GM21360 (cell line): ENCODE measurements around the gene SPATA25.

Experiments used
- ATAC-seq: cut with Tn5 transposase; IDR thresholded peaks from one replicate; pipeline ENCODE4 v1.9.1; 2021; ENCODE audit warnings: mild to moderate bottlenecking, moderate library complexity; ENCODE audit not compliant: unreplicated experiment

The SPATA25 gene

DNA sequence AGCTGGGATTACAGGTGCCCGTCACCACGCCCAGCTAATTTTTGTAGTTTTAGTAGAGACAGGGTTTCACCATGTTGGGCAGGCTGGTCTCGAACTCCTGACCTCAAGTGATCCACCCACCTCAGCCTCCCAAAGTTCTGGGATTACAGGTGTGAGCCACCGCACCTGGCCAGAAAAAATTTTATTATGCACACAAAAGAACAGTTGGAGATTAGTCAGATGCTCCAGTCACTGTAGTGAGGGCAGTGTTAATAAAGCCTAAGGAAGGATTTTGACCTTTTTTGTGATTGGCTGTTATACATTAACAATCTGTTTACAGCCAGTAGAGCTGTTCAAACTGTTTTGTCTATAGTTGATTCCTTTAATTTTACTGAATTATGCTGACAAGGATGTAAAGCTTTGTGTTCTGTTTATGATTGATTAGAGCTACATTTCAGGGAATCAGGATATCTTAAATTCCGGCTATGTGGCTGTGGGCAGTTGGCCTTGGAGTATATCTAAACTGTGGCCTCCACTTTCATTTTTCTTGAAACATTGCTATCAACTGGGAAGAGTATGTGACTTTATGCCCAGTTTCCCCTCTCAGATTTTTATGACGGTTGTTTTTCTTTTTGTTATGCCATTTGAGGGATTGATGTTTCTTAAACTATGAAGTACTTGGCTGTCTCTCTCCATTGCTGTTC is 20.1 kb downstream of the SPATA25 start:
- ATAC-seq, result no peak

DNA sequence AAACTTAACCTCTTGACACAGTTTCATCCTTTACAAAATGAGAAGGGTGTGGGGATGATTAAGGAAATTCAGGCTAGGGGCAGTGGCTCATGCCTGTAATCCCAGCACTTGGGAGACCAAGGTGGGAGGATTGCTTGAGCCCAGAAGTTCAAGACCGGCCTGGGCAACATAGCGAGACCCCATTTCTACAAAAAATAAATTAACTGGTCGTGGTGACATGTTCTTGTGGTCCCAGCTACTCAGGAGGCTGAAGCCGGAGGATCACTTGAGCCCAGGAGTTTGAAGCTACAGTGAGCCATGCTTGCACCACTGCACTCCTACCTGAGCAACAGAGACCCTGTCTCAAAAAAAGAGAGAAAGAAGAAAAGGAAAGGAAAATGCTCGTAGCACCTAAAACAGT is 21.0 kb downstream of the SPATA25 start:
- no peak for ATAC-seq

DNA sequence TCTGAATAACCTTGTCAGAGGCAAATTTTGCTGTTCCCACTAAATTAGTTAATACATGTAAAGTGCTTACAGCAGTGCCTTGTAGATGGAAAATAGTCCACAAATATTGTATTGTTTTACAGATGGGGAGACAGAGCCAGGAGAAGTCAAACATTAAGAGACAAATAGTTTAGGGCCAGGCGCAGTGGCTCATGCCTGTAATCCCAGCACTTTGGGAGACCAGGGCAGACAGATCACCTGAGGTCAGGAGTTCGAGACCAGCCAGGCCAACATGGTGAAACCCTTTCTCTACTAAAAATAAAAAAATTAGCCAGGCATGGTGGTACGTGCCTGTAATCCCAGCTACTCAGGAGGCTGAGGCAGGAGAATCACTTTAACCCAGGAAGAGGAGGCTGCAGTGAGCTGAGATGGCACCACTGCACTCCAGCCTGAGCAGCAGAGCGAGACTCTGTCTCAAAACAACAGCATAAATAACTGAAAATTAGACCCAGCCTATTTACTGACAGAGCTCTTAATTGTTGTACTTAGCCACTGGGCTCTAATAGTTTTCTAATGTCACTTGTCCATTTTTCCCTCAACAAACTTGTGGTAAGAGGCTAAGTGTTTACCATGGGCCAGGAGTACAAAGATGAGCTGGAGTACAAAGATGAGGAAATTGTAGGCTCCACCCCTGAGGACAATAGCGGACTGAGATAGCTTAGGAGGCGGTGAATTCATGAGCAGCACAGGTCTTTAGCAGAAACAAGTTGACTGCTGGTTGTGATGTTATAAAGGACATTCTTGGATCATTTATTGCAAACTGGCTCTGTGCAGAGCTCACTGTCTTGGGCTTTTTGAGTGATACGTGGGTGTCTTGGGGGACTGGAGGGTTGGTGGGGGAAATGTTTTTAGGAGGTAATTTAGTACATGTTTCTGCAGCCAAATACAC is 23.6 kb downstream of the SPATA25 start:
- no peak for ATAC-seq

DNA sequence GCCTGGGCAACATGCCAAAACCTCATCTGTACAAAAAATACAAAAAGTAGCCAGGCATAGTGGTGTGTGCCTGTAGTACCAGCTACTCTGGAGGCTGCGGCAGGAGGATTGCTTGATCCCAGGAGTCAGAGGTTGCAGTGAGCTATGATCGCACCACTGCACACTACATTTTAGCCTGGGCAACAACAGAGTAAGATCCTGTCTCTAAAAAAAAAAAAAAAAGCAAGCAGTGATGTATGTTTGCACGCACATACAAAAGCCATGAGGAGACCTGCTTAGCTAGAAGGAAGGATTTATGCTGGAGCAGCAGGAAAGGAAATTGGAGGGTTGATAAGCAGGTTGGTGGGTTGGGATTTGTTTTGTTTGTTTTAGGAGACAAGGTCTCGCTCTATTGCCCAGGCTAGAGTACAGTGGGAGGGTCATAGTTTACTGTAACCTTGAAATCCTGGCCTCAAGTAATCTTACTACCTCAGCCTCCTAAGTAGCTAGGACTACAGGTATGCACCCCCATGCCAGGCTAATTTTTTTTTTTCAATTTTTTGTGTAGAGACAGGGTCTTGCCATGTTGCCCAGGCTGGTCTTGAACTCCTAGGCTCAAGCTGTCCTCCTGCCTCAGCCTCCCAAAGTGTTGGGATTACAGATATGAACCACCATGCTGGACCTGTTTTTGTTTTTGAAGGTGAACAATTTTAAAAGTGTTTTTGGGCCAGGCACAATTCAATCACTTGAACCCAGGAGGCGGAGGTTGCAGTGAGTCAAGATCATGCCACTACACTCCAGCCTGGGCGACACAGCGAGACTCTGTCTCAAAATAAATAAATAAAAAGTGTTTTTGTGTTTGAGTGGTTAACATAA is 26.0 kb downstream of the SPATA25 start:
- no peak for ATAC-seq

DNA sequence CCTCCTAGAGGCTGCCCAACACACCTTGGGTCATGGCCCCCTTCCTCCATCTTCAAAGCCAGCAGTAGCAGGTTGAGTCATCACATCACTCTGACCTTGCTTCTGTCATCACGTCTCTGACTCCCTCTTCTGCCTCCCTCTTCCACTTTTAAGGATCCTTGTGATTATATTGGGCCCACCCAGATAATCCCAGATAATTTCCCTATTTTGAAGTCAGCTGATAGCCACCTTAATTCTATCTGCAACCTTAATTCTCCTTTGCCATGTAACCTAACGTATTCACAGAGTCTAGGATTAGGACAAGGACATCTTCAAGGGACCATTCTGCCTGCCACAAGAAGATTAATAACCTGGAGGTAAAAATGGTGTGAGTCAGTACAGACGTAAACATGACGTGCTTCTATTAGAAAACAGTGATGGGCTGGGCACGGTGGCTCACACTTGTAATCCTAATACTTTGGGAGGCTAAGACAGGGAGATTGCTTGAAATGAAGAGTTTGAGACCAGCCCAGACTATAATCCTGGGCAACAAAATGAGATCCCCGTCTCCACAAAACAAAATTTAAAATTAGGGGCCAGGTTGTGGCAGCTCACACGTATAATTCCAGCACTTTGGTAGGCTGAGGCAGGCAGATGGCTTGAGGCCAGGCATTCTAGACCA is 26.7 kb downstream of the SPATA25 start:
- no peak for ATAC-seq

DNA sequence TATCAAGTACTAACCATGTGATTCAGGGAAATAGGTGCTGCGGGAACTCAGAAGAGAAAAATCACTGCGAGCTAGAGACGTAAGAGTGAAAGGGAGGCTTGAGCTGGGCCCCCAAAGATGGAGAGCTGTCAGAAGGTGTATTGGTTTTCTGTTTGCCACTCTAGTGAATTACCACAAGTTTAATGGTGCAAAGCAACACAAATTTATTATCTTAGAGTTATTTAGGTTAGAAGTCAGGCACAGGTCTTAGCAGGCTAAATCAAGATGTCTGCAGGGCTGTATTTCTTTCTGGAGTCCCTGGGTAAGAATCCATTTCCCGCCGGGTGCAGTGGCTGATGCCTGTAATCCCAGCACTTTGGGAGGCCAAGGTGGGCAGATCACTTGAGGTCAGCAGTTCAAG is 27.5 kb downstream of the SPATA25 start:
- no peak for ATAC-seq

DNA sequence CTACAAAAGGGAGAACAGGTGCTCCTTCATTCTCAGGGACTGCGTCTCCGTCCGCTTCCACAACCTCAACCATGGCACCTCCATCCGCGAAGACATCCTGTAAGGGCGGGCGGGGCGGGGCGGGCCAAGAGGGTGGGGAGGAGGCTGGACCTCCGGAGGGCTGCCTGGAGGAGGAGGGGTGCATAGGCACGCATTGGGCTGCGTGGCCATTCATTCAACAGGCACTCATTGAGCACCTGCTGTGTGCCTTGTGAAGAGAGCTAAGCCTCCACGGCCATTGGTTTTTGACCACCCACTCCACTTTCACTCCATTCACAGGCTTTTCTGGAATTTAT is 29.6 kb downstream of the SPATA25 start:
- peak; percentile 15 for ATAC-seq

DNA sequence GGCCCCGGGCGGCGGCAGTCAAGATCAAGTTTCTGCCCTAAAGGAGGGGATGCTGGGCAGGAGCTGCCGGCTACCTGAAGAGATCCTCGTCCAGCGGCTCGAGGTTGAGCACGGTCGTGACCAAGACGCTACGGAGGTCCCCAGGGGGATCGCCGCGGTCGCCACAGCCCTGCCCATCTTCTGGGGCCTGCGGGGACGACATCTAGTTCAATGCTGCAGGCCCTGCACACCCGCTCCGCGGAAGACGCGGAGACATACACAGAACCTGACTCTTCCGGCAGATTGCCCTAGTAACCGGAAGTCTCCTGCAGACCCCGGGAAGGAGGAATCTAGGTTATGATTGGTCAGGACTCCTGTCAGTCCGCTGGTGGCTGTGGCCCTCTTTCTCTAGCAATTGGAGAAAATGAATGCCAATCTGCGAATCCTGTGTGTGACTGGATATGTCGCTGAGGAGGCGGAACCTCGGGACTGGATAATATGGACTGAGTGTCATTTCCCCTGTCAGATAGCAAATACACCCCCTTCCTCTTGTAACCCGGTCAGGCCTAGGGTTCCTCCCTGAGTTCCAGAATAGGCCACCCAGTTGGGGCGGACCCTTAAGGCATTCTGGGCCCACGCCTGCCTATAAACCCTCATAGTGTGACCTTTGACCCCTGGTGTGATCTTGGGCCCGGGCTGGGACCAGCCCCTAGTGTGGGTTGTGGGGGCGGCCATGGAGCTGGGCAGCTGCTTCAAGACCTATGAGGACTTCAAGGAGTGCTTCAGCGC is 30.1 kb downstream of the SPATA25 start, which contains the start of the genes ACOT8 and ZSWIM3:
ACOT8 (minus strand) TSS at position 279 of the 768 bp plus-strand sequence; CDS start at position 202, 77 bp downstream.
ZSWIM3 (plus strand) TSS at position 501 of the 768 bp plus-strand sequence; CDS start at position 713, 212 bp downstream.
- ATAC-seq, result peak; percentile 94

DNA sequence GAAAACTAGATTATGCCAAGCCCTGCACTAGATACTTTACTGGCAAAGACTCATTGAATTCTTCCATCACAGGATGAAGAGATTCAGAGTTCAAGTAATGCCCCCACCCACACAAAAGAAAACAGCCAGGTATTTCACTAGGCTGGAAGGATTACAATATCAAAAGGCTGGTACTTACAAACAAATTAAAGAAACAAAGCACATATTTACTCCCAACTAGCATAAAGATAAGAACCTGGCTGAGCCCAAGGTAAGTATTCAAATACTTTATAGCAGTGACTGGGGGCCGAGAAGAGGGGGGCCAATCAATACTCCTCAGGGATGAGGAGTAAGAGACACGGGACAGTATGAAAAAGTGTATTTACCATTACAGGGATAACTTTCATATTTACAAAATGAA is 33.9 kb downstream of the SPATA25 start:
- no peak for ATAC-seq

DNA sequence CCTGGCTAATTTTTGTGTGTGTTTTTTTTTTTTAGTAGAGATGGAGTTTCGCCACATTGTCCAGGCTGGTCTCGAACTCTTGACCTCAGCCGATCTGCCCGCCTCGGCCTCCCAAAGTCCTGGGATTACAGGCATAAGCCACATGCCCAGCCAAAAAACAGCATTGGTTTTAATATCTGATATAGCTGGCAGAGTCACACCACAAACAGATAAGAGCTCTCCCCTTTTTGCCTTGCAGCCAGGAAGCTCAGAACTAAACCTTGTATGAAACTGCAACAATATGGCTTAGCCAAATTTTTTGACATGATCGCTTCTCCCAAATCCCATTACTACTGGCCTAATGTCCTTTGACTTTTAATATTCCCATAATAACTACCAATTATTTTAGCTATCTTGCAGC is 35.1 kb downstream of the SPATA25 start:
- ATAC-seq, result no peak

DNA sequence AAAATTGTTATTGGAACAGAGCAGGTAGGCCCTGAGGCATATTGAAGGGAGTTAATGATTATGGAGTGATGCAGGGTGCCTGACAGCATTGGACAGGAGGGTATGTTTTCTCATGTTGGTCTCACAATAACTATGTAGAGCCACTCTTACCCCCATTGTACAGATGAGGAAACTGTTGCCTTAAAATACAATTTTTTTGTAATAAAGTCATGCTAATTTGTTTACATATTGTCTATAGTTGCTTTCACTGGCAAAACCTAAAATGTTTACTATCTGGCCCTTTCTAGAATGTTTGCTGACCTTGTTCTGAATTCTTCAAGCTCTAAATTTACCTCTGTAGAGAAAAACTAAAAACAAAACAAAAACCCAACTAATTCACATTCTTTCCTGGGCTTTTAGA is 35.9 kb downstream of the SPATA25 start:
- ATAC-seq, result no peak

DNA sequence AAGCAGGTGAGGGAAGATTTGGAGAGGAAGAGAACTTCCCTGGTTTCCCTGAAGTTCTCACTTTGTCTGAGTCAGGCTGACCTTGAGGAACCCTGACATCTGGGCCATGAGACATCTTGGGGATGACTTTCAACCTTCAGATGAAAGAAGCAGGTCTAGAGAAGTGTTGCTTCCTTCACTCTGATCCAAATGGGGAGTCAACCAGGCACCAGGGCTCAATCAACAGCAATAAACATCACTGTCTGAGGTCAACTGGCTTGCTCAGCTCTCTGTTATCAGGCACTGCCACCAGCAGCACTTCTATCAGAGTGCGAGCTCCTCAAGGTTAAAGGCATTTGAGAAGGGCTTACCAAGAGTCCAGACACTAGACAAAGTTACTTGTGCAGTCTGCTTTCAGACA is 36.5 kb downstream of the SPATA25 start:
- no peak for ATAC-seq

DNA sequence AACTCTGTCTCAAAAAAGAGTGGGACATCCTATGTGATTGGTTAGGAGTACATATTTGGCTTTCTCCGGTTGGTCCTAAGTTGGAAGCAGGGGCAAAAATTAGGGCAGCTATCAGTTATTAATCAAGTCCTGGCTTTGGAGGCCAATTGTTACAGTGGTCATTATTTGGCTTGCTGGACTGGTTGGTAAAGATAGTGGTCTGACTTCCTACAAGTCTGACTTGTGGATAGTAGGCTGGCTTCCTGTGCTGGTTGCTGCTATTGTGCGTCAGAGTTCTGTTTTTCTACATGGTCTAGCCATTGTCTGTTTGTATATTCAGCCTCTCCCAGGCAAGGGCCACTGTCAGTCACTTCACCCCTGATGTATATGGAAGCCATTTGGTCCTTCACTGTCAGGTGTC is 37.2 kb downstream of the SPATA25 start:
- no peak for ATAC-seq

DNA sequence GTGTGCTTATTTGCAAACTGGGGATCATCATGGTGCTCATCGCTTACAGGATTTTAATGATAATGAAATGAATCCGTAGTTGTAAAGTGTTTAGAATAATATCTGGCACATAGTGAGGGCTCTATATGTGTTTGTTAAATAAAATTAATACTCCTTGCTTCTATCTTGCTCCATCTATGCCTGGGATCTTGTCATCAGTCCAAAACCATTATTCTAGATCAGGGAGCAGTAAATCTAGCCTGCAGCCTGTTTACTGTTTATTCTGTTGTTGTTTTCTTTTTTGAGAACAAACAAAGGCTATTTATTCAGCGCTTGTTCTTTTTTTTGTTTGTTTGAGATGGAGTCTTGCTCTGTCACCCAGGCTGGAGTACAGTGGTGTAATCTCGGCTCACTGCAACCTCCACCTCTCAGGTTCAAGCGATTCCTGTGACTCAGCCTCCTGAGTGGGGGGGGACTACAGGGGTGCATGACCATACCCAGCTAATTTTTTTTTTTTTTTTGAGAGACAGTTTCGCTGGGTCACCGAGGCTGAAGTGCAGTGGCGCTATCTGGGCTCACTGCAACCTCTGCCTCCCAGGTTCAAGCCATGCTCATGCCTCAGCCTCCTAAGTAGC is 38.3 kb downstream of the SPATA25 start:
- ATAC-seq, result no peak

DNA sequence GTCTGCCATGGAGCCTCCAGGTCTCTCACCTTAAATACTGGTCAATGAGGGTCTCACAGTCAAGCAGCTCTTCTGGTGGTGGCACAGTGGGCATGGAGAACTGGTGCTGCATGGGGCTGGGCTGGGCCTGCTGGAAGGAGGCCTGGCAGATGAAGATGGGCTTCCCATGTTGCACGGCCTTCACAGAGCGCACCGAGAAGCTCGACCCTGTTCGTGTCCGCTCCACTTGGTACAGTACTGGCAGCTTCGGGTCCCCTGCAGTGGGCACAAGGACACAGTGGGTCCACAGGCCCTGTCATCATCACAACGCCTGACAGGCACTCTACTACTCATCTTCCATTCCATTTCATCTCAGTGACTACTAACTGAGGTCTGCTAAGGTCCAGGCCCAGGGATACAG is 39.0 kb downstream of the SPATA25 start:
- ATAC-seq, result no peak

DNA sequence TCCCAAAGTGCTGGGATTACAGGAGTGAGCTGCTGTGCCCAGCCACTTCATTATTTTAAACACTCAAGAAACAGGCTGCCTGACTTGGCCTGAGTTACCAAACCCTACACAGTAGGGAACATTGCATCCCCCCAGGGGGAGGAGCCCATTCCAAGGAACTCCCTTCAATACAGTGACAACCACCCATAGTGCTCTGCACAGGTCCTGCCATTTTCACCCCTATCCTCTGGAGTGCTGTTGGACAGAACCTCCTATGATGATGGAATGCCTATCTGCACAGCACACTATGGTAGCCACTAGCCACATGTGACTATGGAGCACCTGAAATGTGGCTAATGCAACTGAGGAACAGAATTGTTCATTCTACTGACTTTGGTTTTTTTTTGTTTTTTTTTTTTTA is 42.0 kb downstream of the SPATA25 start:
- ATAC-seq, result no peak

DNA sequence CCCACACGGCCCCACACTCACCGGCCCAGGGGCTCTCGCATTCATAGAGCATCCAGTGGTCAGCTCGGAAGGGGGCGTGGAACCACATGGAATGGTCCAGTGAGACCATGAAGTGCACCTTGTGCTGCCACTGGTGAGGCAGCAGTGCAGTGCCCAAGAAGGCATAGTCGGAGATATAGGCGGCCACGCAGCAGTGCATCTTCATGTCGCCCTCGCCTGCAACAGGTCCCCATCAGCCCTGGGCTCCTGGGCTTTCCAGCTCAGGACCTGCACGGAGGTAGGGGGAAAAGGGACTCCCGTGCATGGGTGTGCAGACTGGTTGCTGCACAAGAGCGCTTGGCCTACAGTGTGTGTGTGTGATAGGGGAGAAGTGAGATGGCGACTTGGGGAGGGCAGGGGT is 43.9 kb downstream of the SPATA25 start:
- no peak for ATAC-seq

DNA sequence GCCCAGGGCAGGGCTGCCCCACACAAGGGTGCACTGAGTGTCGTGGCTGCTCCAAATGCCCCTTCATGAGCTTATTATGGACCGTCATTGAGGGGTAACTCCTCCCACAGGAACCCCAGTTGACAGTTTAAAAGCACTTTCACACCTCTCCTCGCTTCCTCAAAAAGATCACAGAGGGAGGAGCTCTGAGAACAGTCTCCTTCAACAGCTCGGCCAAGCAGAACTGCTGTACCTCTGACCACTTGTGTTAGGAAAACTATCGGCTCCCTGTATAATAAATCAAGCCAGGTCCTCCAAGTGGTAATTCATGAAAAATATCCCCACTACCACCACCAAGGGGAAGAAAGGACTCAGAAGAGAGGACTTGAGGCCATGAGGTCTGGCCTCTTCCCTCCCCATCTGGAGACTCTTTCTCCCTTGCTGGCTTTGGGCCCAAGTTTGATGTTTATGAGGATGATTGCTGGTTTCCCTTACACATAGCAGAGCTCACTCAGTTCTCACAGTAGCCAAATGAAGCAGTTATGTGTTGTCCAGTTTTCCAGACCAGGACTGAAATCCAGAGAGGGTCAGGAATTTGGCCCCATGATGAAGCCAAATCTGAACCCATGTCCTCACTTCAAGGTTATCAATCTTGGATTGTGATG is 45.1 kb downstream of the SPATA25 start:
- ATAC-seq, result peak; percentile 76
